Astrocyte (in vitro differentiated cells and primary cell): ENCODE data around the gene STOM. TPM values are rescaled to one million over a fixed set of nuclear protein-coding genes. Genes with fewer than 3 reads are reported as not detected.
A peak's percentile ranks its signal among the peaks of the same experiment; 100 is the strongest.

ENCODE experiments used
- DNase-seq: peaks from one replicate; pipeline ENCODE4 v3.0.0-alpha.2; 2010; ENCODE audit warnings: low read depth
- FAIRE-seq: peaks from 2 replicates; lab custom pipeline; 2011; peaks lifted over from hg19 to GRCh38; lab: Jason Lieb, UNC
- H2AFZ ChIP-seq: 2 replicates; pipeline ENCODE4 v1.6.0; 2012; ENCODE audit warnings: low read depth, low read length, inconsistent platforms
- H3K27ac ChIP-seq: 2 replicates; pipeline ENCODE4 v1.5.1; 2011; ENCODE audit warnings: low read depth, low read length, inconsistent platforms
- H3K27me3 ChIP-seq: 2 replicates; pipeline ENCODE4 v1.6.0; 2011; ENCODE audit warnings: low read length, inconsistent platforms; ENCODE audit not compliant: insufficient read depth
- H3K36me3 ChIP-seq: 2 replicates; pipeline ENCODE4 v1.5.1; 2011; ENCODE audit warnings: low read length, inconsistent platforms; ENCODE audit not compliant: insufficient read depth
- H3K4me1 ChIP-seq: 2 replicates; pipeline ENCODE4 v1.5.1; 2011; ENCODE audit warnings: low read length, inconsistent platforms; ENCODE audit not compliant: insufficient read depth
- H3K4me2 ChIP-seq: 2 replicates; pipeline ENCODE4 v1.6.0; 2012; ENCODE audit warnings: low read length, inconsistent platforms
- H3K4me3 ChIP-seq: 2 replicates; pipeline ENCODE4 v1.5.1; 2011; ENCODE audit warnings: low read depth, mild to moderate bottlenecking, low read length, inconsistent platforms; ENCODE audit not compliant: insufficient read depth
- H3K79me2 ChIP-seq: 2 replicates; pipeline ENCODE4 v1.6.0; 2012; ENCODE audit warnings: mild to moderate bottlenecking, low read length, inconsistent platforms; ENCODE audit not compliant: insufficient read depth
- H3K9ac ChIP-seq: 2 replicates; pipeline ENCODE4 v1.6.0; 2012; ENCODE audit warnings: mild to moderate bottlenecking, low read length, inconsistent platforms
- H3K9me3 ChIP-seq: 2 replicates; pipeline ENCODE4 v1.5.1; 2012; ENCODE audit warnings: low read depth, mild to moderate bottlenecking, low read length, inconsistent platforms; ENCODE audit not compliant: insufficient read depth
- H4K20me1 ChIP-seq: 2 replicates; pipeline ENCODE4 v1.6.0; 2012; ENCODE audit warnings: low read length, inconsistent platforms; ENCODE audit not compliant: insufficient read depth
- H3K27ac Mint-ChIP-seq: one replicate; pipeline ENCODE4 v1.8.0; 2021; ENCODE audit warnings: mild to moderate bottlenecking, mixed read lengths; ENCODE audit not compliant: unreplicated experiment
- H3K27me3 Mint-ChIP-seq: one replicate; pipeline ENCODE4 v1.8.0; 2021; ENCODE audit warnings: low read depth, mixed read lengths; ENCODE audit not compliant: unreplicated experiment
- H3K36me3 Mint-ChIP-seq: one replicate; pipeline ENCODE4 v1.8.0; 2021; ENCODE audit warnings: low read depth, mixed read lengths; ENCODE audit not compliant: unreplicated experiment
- H3K4me1 Mint-ChIP-seq: one replicate; pipeline ENCODE4 v1.8.0; 2021; ENCODE audit warnings: low read depth, mixed read lengths; ENCODE audit not compliant: unreplicated experiment
- H3K4me3 Mint-ChIP-seq: one replicate; pipeline ENCODE4 v1.8.0; 2021; ENCODE audit warnings: mild to moderate bottlenecking, moderate library complexity, mixed read lengths; ENCODE audit not compliant: unreplicated experiment
- H3K9me3 Mint-ChIP-seq: one replicate; pipeline ENCODE4 v1.8.0; 2021; ENCODE audit warnings: mild to moderate bottlenecking, mixed read lengths; ENCODE audit not compliant: unreplicated experiment
- CTCF ChIP-seq: IDR thresholded peaks from 2 replicates; pipeline ENCODE4 v1.5.1; 2011; ENCODE audit warnings: low read depth, mild to moderate bottlenecking, inconsistent platforms, low read length, moderate library complexity; ENCODE audit not compliant: insufficient read depth
- EZH2 ChIP-seq: IDR thresholded peaks from 2 replicates; pipeline ENCODE4 v1.6.1; 2012; ENCODE audit warnings: mild to moderate bottlenecking, low read length, inconsistent platforms; ENCODE audit not compliant: insufficient read depth
- total RNA-seq: library from RNA; stranded (reverse); gene quantifications from 2 replicates; pipeline ENCODE4 v1.2.1, GENCODE V29; 2021

STOM gene
- total RNA-seq, 1 donor from 2014 or later = 8.7 TPM

- no peak overlapping the region for H3K27ac Mint-ChIP-seq
- no peak for FAIRE-seq
Observed at GRCh38 chr9:121324316-121324715, 45.7 kb downstream of the STOM start.

GRCh38 chr9:121323449-121324151, 46.5 kb downstream of the STOM start:
- H3K27me3 Mint-ChIP-seq = no peaks in the 10 kb centered on the region
- H3K4me1 ChIP-seq = peaks cover 24% of the 10 kb centered on the region
- no peaks in the 10 kb centered on the region for H3K9me3 ChIP-seq
- H3K36me3 Mint-ChIP-seq = peaks cover 20% of the 10 kb centered on the region
- H2AFZ ChIP-seq = no peak overlapping the region
- no peaks in the 10 kb centered on the region for H3K9me3 Mint-ChIP-seq
- FAIRE-seq = no peak
- peaks cover 11% of the 10 kb centered on the region for H3K4me1 Mint-ChIP-seq
- peaks cover 3% of the 10 kb centered on the region for H4K20me1 ChIP-seq
- no peak overlapping the region for H3K27ac Mint-ChIP-seq
- peaks cover 39% of the 10 kb centered on the region for H3K36me3 ChIP-seq
- H3K9ac ChIP-seq = no peak overlapping the region
- no peak overlapping the region for H3K4me2 ChIP-seq
- H3K4me3 ChIP-seq = no peak overlapping the region
- no peaks in the 10 kb centered on the region for H3K79me2 ChIP-seq
- H3K4me3 Mint-ChIP-seq = no peak overlapping the region
- no peaks in the 10 kb centered on the region for H3K27me3 ChIP-seq
- no peak for TF ChIP-seq EZH2
- TF ChIP-seq CTCF = no peak
- H3K27ac ChIP-seq = no peak overlapping the region
- DNase-seq = no peak

More at GRCh38 chr9:121324316-121324715, 45.7 kb downstream of the STOM start:
- Histone ChIP-seq H3K9ac (no peak overlapping the region), H3K9me3 (no peaks in the 10 kb centered on the region), H2AFZ (no peak overlapping the region), H3K4me3 (no peak overlapping the region), H3K36me3 (peaks cover 41% of the 10 kb centered on the region), H4K20me1 (peaks cover 3% of the 10 kb centered on the region), H3K4me2 (no peak overlapping the region), H3K79me2 (no peaks in the 10 kb centered on the region), H3K27ac (no peak overlapping the region), H3K27me3 (no peaks in the 10 kb centered on the region), H3K4me1 (peaks cover 24% of the 10 kb centered on the region)
- DNase-seq = no peak
- no peak for TF ChIP-seq EZH2
- no peak for TF ChIP-seq CTCF
- Mint-ChIP-seq H3K36me3 (peaks cover 24% of the 10 kb centered on the region), H3K4me3 (no peak overlapping the region), H3K9me3 (no peaks in the 10 kb centered on the region), H3K27me3 (no peaks in the 10 kb centered on the region), H3K4me1 (peaks cover 11% of the 10 kb centered on the region)

- Mint-ChIP-seq H3K4me3 (no peak overlapping the region), H3K4me1 (peaks cover 11% of the 10 kb centered on the region), H3K27ac (peak overlapping the region; percentile 85), H3K36me3 (peaks cover 20% of the 10 kb centered on the region), H3K27me3 (no peaks in the 10 kb centered on the region), H3K9me3 (no peaks in the 10 kb centered on the region)
- H3K4me1 ChIP-seq = peaks cover 24% of the 10 kb centered on the region
- TF ChIP-seq CTCF (no peak), EZH2 (no peak)
- no peak overlapping the region for H2AFZ ChIP-seq
- H3K79me2 ChIP-seq = no peaks in the 10 kb centered on the region
- DNase-seq (no peak), FAIRE-seq (no peak)
- H3K9me3 ChIP-seq = no peaks in the 10 kb centered on the region
- no peak overlapping the region for H3K4me3 ChIP-seq
- H3K27ac ChIP-seq = peak overlapping the region; percentile 91
- H3K9ac ChIP-seq = peak overlapping the region; percentile 35
- H3K36me3 ChIP-seq = peaks cover 40% of the 10 kb centered on the region
- peak overlapping the region; percentile 24 for H3K4me2 ChIP-seq
- no peaks in the 10 kb centered on the region for H3K27me3 ChIP-seq
- peaks cover 3% of the 10 kb centered on the region for H4K20me1 ChIP-seq
Observed at GRCh38 chr9:121322737-121323448, 47.2 kb downstream of the STOM start.
